ENCODE data around the gene RRM2.
A peak's percentile ranks its signal among the peaks of the same experiment; 100 is the strongest.
"Not testable (repeated sequence)": the region's sequence is repeated elsewhere in the genome, so short reads cannot be mapped to it uniquely, and the experiment has no call there.

The RRM2 gene

GRCh38 chr2:10085668-10086059, 36.9 kb upstream of the RRM2 start:
- peak overlapping the region; percentile 92 to 96 (median 92) for H3K27ac Mint-ChIP-seq
- peaks cover 85% of the 10 kb centered on the region for H3K27me3 Mint-ChIP-seq (ENCODE audit: low read depth)
- H3K36me3 Mint-ChIP-seq (ENCODE audit: low read depth): no peaks in the 10 kb centered on the region
- no peak for TF ChIP-seq CTCF (IDR thresholded peaks at IDR 0.05; ENCODE audit: unreplicated experiment in 3 of 3)
- peaks cover 36% of the 10 kb centered on the region for H3K4me1 Mint-ChIP-seq
- H3K9me3 Mint-ChIP-seq: no peaks in the 10 kb centered on the region
- peak overlapping the region in 2 of 3 experiments; percentile 21 to 57 for H3K4me3 Mint-ChIP-seq

- H3K36me3 Mint-ChIP-seq (ENCODE audit: low read depth): no peaks in the 10 kb centered on the region
- H3K27ac Mint-ChIP-seq: peak overlapping the region; percentile 63 to 92 (median 65)
- TF ChIP-seq CTCF (IDR thresholded peaks at IDR 0.05; ENCODE audit: unreplicated experiment in 3 of 3): no peak
- peaks cover 73% of the 10 kb centered on the region for H3K27me3 Mint-ChIP-seq (ENCODE audit: low read depth)
- H3K4me3 Mint-ChIP-seq: peak overlapping the region in 1 of 3 experiments; percentile 3
- H3K9me3 Mint-ChIP-seq: no peaks in the 10 kb centered on the region
- H3K4me1 Mint-ChIP-seq: peaks cover 31% of the 10 kb centered on the region
Observed at GRCh38 chr2:10086950-10087349, 35.6 kb upstream of the RRM2 start.

GRCh38 chr2:10087360-10087759, 35.2 kb upstream of the RRM2 start:
- Mint-ChIP-seq H3K27ac (peak overlapping the region; percentile 63 to 92 (median 65)), H3K4me3 (peak overlapping the region in 1 of 3 experiments; percentile 3), H3K36me3 (ENCODE audit: low read depth) (no peaks in the 10 kb centered on the region), H3K4me1 (peaks cover 31% of the 10 kb centered on the region), H3K27me3 (ENCODE audit: low read depth) (peaks cover 69% of the 10 kb centered on the region), H3K9me3 (no peaks in the 10 kb centered on the region)
- TF ChIP-seq CTCF (IDR thresholded peaks at IDR 0.05; ENCODE audit: unreplicated experiment in 3 of 3): no peak

GRCh38 chr2:10089565-10090190, 32.9 kb upstream of the RRM2 start:
- Mint-ChIP-seq H3K27ac (peak overlapping the region; percentile 84 to 96 (median 95)), H3K4me3 (peak overlapping the region in 2 of 3 experiments; percentile 1 to 10), H3K9me3 (no peaks in the 10 kb centered on the region), H3K4me1 (peaks cover 19% of the 10 kb centered on the region), H3K27me3 (ENCODE audit: low read depth) (peaks cover 54% of the 10 kb centered on the region), H3K36me3 (ENCODE audit: low read depth) (no peaks in the 10 kb centered on the region)
- TF ChIP-seq CTCF (IDR thresholded peaks at IDR 0.05; ENCODE audit: unreplicated experiment in 3 of 3): no peak

- peaks cover 24% of the 10 kb centered on the region for H3K4me1 Mint-ChIP-seq
- peak overlapping the region; percentile 67 to 96 (median 95) for H3K27ac Mint-ChIP-seq
- TF ChIP-seq CTCF (IDR thresholded peaks at IDR 0.05; ENCODE audit: unreplicated experiment in 3 of 3): no peak
- no peaks in the 10 kb centered on the region for H3K9me3 Mint-ChIP-seq
- peaks cover 53% of the 10 kb centered on the region for H3K27me3 Mint-ChIP-seq (ENCODE audit: low read depth)
- H3K36me3 Mint-ChIP-seq (ENCODE audit: low read depth): no peaks in the 10 kb centered on the region
- H3K4me3 Mint-ChIP-seq: no peak overlapping the region
Observed at GRCh38 chr2:10091182-10091888, 31.2 kb upstream of the RRM2 start.

GRCh38 chr2:10091889-10092244, 30.7 kb upstream of the RRM2 start:
- H3K4me1 Mint-ChIP-seq: peaks cover 24% of the 10 kb centered on the region
- H3K27ac Mint-ChIP-seq: peak overlapping the region in 1 of 3 experiments; percentile 68
- not testable (repeated sequence) for H3K4me3 Mint-ChIP-seq; H3K36me3 Mint-ChIP-seq (ENCODE audit: low read depth); H3K9me3 Mint-ChIP-seq
- peaks cover 47% of the 10 kb centered on the region for H3K27me3 Mint-ChIP-seq (ENCODE audit: low read depth)

Measured in nephron (organoid).